K562 (cell line): ENCODE results near the gene SCARF2. TPM values are rescaled to one million over a fixed set of nuclear protein-coding genes. Genes with fewer than 3 reads are reported as not detected.

ENCODE experiments used
- ARID2 ChIP-seq: fragments of 450-650 bp; IDR thresholded peaks from 2 replicates; pipeline ENCODE4 v1.6.1; 2017; ENCODE audit warnings: antibody characterized with exemption, mild to moderate bottlenecking
- BCOR ChIP-seq: fragments of 450-650 bp; IDR thresholded peaks from 2 replicates; pipeline ENCODE4 v1.6.1; 2016
- BDP1 ChIP-seq: IDR thresholded peaks from 3 replicates; pipeline ENCODE4 v1.6.1; 2011; ENCODE audit not compliant: insufficient read length, insufficient read depth
- HMG20A ChIP-seq: fragments of 450-650 bp; formaldehyde crosslinking; conservative IDR thresholded peaks from 2 replicates; pipeline ENCODE4 v1.4.0; 2020; ENCODE audit warnings: mild to moderate bottlenecking, mixed read lengths
- HNRNPLL ChIP-seq: fragments of 200-400 bp; formaldehyde crosslinking; IDR thresholded peaks from 2 replicates; pipeline ENCODE4 v1.6.1; 2017; ENCODE audit warnings: low read length, low read depth, mild to moderate bottlenecking; ENCODE audit not compliant: poor library complexity, severe bottlenecking
- KAT2B ChIP-seq: IDR thresholded peaks from one replicate; pipeline ENCODE4 v1.6.1; 2012; ENCODE audit warnings: low read depth, mild to moderate bottlenecking, control low read depth, inconsistent platforms, low read length, moderate library complexity
- KHSRP ChIP-seq: fragments of 450-650 bp; IDR thresholded peaks from 2 replicates; pipeline ENCODE4 v1.6.1; 2017
- NFXL1 ChIP-seq: fragments of 450-650 bp; formaldehyde crosslinking; IDR thresholded peaks from 2 replicates; pipeline ENCODE4 v1.4.0; 2021; ENCODE audit warnings: mild to moderate bottlenecking
- RFX1 ChIP-seq: fragments of 450-650 bp; IDR thresholded peaks from 2 replicates; pipeline ENCODE4 v1.6.1; 2016; ENCODE audit warnings: mild to moderate bottlenecking, moderate library complexity
- SUPT5H ChIP-seq: fragments of 450-650 bp; IDR thresholded peaks from 2 replicates; pipeline ENCODE4 v1.6.1; 2016
- TSHZ1 ChIP-seq: fragments of 250-450 bp; sonication (Bioruptor Pico); IDR thresholded peaks from 2 replicates; pipeline ENCODE4 v1.4.0; 2020; ENCODE audit warnings: mild to moderate bottlenecking, moderate library complexity
- ZNF311 ChIP-seq: fragments of 250-450 bp; sonication (Bioruptor Pico); IDR thresholded peaks from 2 replicates; pipeline ENCODE4 v1.4.0; 2020; ENCODE audit warnings: mild to moderate bottlenecking, moderate library complexity
- ZNF354B ChIP-seq: fragments of 250-450 bp; sonication (Bioruptor Pico); IDR thresholded peaks from 2 replicates; pipeline ENCODE4 v1.4.0; 2020
- ZNF584 ChIP-seq: fragments of 200-800 bp; sonication (Bioruptor generic); IDR thresholded peaks from 2 replicates; pipeline ENCODE4 v1.6.1; 2016; ENCODE audit warnings: low read depth, mild to moderate bottlenecking, missing genetic modification characterization, missing compliant biosample characterization
- ZNF717 ChIP-seq: fragments of 250-450 bp; sonication (Bioruptor Pico); IDR thresholded peaks from 2 replicates; pipeline ENCODE4 v1.5.0; 2021
- polyA plus RNA-seq, 8 experiments: library from polyadenylated mRNA; depleted of rRNA in 4 of 8; stranded (reverse) in 5 of 8; unstranded in 3 of 8; fragments of >200 nt; fragmentation: Nextera tagmentation in 2 of 8; fragmentation: Illumina TruSeq in 1 of 8; extraction: Ambion mirVana in 2 of 8; extraction: Trizol in 1 of 8; gene quantifications; 2 replicates each; pipeline versions ENCODE4 v1.2.1 to v1.2.3, GENCODE V29; 2011 to 2014; ENCODE audit warnings: inconsistent platforms in 1 of 8, missing spikeins in 1 of 8
- total RNA-seq, 7 experiments: library from RNA; depleted of rRNA in 6 of 7; stranded (reverse); fragments of >200 nt in 6 of 7; fragmentation: Illumina TruSeq in 2 of 7; extraction: Trizol in 2 of 7; gene quantifications; 2 replicates each; pipeline versions ENCODE4 v1.2.1 to v1.2.3, GENCODE V29; 2011 to 2021; ENCODE audit warnings: low replicate concordance in 1 of 7
- TF ChIP-seq, protein P1 (sequence below): fragments of 250-450 bp; sonication (Bioruptor Pico); IDR thresholded peaks from 2 replicates; pipeline ENCODE4 v1.5.0; 2022; ENCODE audit warnings: mild to moderate bottlenecking
- TF ChIP-seq, protein P2 (sequence below): fragments of 250-450 bp; sonication (Bioruptor Pico); IDR thresholded peaks from 2 replicates; pipeline ENCODE4 v1.9.0; 2021; ENCODE audit warnings: mild to moderate bottlenecking
- TF ChIP-seq, protein P3 (sequence below), 2 experiments: fragments of 450-650 bp in 1 of 2; IDR thresholded peaks; 2 replicates each; pipeline ENCODE4 v1.6.1; 2011 to 2017; ENCODE audit warnings: low read depth in 2 of 2, antibody characterized with exemption in 1 of 2, borderline replicate concordance in 1 of 2, low read length in 1 of 2, mild to moderate bottlenecking in 1 of 2, mixed read lengths in 1 of 2; ENCODE audit not compliant: control insufficient read depth in 1 of 2
- TF ChIP-seq, protein P4 (sequence below): IDR thresholded peaks from 2 replicates; pipeline ENCODE4 v1.6.1; 2014; ENCODE audit warnings: antibody characterized with exemption

SCARF2 gene
- total and polyA plus RNA-seq, 9 of the 15 experiments (the other 6 are each of a cell fraction or from before 2014, with no cell fraction given), result 0.06 to 0.32 (median 0.21) TPM; not detected in 5

- TF ChIP-seq, protein P1, sequence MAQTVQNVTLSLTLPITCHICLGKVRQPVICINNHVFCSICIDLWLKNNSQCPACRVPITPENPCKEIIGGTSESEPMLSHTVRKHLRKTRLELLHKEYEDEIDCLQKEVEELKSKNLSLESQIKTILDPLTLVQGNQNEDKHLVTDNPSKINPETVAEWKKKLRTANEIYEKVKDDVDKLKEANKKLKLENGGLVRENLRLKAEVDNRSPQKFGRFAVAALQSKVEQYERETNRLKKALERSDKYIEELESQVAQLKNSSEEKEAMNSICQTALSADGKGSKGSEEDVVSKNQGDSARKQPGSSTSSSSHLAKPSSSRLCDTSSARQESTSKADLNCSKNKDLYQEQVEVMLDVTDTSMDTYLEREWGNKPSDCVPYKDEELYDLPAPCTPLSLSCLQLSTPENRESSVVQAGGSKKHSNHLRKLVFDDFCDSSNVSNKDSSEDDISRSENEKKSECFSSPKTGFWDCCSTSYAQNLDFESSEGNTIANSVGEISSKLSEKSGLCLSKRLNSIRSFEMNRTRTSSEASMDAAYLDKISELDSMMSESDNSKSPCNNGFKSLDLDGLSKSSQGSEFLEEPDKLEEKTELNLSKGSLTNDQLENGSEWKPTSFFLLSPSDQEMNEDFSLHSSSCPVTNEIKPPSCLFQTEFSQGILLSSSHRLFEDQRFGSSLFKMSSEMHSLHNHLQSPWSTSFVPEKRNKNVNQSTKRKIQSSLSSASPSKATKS (CRISPR knock-in tag), result no peak
- TF ChIP-seq RFX1 (no peak), BDP1 (no peak), ZNF354B (CRISPR knock-in tag) (no peak), HNRNPLL (no peak), ARID2 (no peak), HMG20A (no peak), ZNF717 (CRISPR knock-in tag) (no peak), TSHZ1 (CRISPR knock-in tag) (no peak), ZNF584 (CRISPR knock-in tag) (no peak), SUPT5H (peak; percentile 44; the same call in 1 of the 2 replicates), KAT2B (no peak), ZNF311 (CRISPR knock-in tag) (no peak), BCOR (no peak), KHSRP (no peak), NFXL1 (CRISPR knock-in tag) (no peak)
- TF ChIP-seq, protein P2, sequence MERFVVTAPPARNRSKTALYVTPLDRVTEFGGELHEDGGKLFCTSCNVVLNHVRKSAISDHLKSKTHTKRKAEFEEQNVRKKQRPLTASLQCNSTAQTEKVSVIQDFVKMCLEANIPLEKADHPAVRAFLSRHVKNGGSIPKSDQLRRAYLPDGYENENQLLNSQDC (CRISPR knock-in tag), result no peak; the same call in 1 of the 2 replicates
- TF ChIP-seq, protein P3, sequence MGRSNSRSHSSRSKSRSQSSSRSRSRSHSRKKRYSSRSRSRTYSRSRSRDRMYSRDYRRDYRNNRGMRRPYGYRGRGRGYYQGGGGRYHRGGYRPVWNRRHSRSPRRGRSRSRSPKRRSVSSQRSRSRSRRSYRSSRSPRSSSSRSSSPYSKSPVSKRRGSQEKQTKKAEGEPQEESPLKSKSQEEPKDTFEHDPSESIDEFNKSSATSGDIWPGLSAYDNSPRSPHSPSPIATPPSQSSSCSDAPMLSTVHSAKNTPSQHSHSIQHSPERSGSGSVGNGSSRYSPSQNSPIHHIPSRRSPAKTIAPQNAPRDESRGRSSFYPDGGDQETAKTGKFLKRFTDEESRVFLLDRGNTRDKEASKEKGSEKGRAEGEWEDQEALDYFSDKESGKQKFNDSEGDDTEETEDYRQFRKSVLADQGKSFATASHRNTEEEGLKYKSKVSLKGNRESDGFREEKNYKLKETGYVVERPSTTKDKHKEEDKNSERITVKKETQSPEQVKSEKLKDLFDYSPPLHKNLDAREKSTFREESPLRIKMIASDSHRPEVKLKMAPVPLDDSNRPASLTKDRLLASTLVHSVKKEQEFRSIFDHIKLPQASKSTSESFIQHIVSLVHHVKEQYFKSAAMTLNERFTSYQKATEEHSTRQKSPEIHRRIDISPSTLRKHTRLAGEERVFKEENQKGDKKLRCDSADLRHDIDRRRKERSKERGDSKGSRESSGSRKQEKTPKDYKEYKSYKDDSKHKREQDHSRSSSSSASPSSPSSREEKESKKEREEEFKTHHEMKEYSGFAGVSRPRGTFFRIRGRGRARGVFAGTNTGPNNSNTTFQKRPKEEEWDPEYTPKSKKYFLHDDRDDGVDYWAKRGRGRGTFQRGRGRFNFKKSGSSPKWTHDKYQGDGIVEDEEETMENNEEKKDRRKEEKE (IDR thresholded peaks at IDR 0.05; ENCODE audit: borderline replicate concordance in 1 of 2, control insufficient read depth in 1 of 2, low read depth in 2 of 2, low read length in 1 of 2), result no peak; a peak in 1 of 4 replicates
- TF ChIP-seq, protein P4, sequence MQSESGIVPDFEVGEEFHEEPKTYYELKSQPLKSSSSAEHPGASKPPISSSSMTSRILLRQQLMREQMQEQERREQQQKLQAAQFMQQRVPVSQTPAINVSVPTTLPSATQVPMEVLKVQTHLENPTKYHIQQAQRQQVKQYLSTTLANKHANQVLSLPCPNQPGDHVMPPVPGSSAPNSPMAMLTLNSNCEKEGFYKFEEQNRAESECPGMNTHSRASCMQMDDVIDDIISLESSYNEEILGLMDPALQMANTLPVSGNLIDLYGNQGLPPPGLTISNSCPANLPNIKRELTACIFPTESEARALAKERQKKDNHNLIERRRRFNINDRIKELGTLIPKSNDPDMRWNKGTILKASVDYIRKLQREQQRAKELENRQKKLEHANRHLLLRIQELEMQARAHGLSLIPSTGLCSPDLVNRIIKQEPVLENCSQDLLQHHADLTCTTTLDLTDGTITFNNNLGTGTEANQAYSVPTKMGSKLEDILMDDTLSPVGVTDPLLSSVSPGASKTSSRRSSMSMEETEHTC, result no peak
Measured at GRCh38 chr22:20469110-20469868, 31.7 kb upstream of the SCARF2 start (continued).
